K562 (cell line): ENCODE measurements around the gene SLC49A3. TPM values are rescaled to one million over a fixed set of nuclear protein-coding genes. Genes with fewer than 3 reads are reported as not detected.

Experiments used
- BRD4 ChIP-seq: fragments of 200-600 bp; sonication (generic); IDR thresholded peaks from 2 replicates; pipeline ENCODE4 v1.6.1; 2017; ENCODE audit warnings: inconsistent platforms
- CBX1 ChIP-seq: sonication (generic); IDR thresholded peaks from 2 replicates; pipeline ENCODE4 v1.6.1; 2016; ENCODE audit warnings: antibody characterized with exemption, low read depth, mild to moderate bottlenecking
- CHAMP1 ChIP-seq: fragments of 450-650 bp; IDR thresholded peaks from 2 replicates; pipeline ENCODE4 v1.6.1; 2016; ENCODE audit warnings: mild to moderate bottlenecking
- CXXC5 ChIP-seq: fragments of 250-450 bp; sonication (Bioruptor Pico); IDR thresholded peaks from 2 replicates; pipeline ENCODE4 v1.8.0; 2022; ENCODE audit warnings: inconsistent platforms, mild to moderate bottlenecking, moderate library complexity
- HEY1 ChIP-seq: fragments of 250-450 bp; sonication (Bioruptor Pico); IDR thresholded peaks from 2 replicates; pipeline ENCODE4 v1.5.0; 2020; ENCODE audit warnings: mild to moderate bottlenecking, moderate library complexity, borderline replicate concordance
- HSF4 ChIP-seq: fragments of 250-450 bp; sonication (Bioruptor Pico); IDR thresholded peaks from 2 replicates; pipeline ENCODE4 v2.1.2; 2022; ENCODE audit warnings: mild to moderate bottlenecking, moderate library complexity, borderline replicate concordance
- IRF2 ChIP-seq: sonication (generic); formaldehyde crosslinking; IDR thresholded peaks from 2 replicates; pipeline ENCODE4 v1.8.1; 2022; ENCODE audit warnings: mild to moderate bottlenecking, missing genetic modification reagents
- NR2C1 ChIP-seq, 2 experiments: fragments of 450-650 bp; IDR thresholded peaks; 2 replicates each; pipeline ENCODE4 v1.6.1; 2017; ENCODE audit warnings: mild to moderate bottlenecking in 2 of 2, antibody characterized with exemption in 1 of 2, inconsistent platforms in 1 of 2, missing compliant biosample characterization in 1 of 2, missing genetic modification characterization in 1 of 2
- POLR2AphosphoS2 ChIP-seq: IDR thresholded peaks from 2 replicates; pipeline ENCODE4 v1.6.1; 2012; ENCODE audit warnings: low read length, improper control_type of control experiment
- RBM39 ChIP-seq: fragments of 200-400 bp; formaldehyde crosslinking; optimal IDR thresholded peaks from 2 replicates; pipeline ENCODE3; 2018; ENCODE audit warnings: low read depth, low read length
- SAFB ChIP-seq: fragments of 200-400 bp; formaldehyde crosslinking; IDR thresholded peaks from 2 replicates; pipeline ENCODE4 v1.6.1; 2017; ENCODE audit warnings: low read depth, low read length, borderline replicate concordance
- ZBTB33 ChIP-seq: sonication (generic); formaldehyde crosslinking; IDR thresholded peaks from 2 replicates; pipeline ENCODE4 v1.8.1; 2023; ENCODE audit warnings: mild to moderate bottlenecking, missing genetic modification reagents
- ZBTB40 ChIP-seq, 2 experiments: fragments of 450-650 bp in 1 of 2; sonication (generic) in 1 of 2; formaldehyde crosslinking in 1 of 2; IDR thresholded peaks; 2 replicates each; pipeline versions ENCODE4 v1.7.1 to v1.9.0; 2016 to 2022; ENCODE audit warnings: inconsistent platforms in 1 of 2, mild to moderate bottlenecking in 1 of 2, missing genetic modification reagents in 1 of 2
- ZNF140 ChIP-seq: fragments of 250-450 bp; sonication (Bioruptor Pico); IDR thresholded peaks from 2 replicates; pipeline ENCODE4 v1.8.0; 2021; ENCODE audit warnings: moderate library complexity, mild to moderate bottlenecking, inconsistent platforms
- ZNF274 ChIP-seq: IDR thresholded peaks from 2 replicates; pipeline ENCODE4 v1.6.1; 2011; ENCODE audit warnings: low read depth, mild to moderate bottlenecking, low read length, moderate library complexity, borderline replicate concordance
- polyA plus RNA-seq, 8 experiments: library from polyadenylated mRNA; depleted of rRNA in 4 of 8; stranded (reverse) in 5 of 8; unstranded in 3 of 8; fragments of >200 nt; fragmentation: Nextera tagmentation in 2 of 8; fragmentation: Illumina TruSeq in 1 of 8; extraction: Ambion mirVana in 2 of 8; extraction: Trizol in 1 of 8; gene quantifications; 2 replicates each; pipeline versions ENCODE4 v1.2.1 to v1.2.3, GENCODE V29; 2011 to 2014; ENCODE audit warnings: inconsistent platforms in 1 of 8, missing spikeins in 1 of 8
- total RNA-seq, 7 experiments: library from RNA; depleted of rRNA in 6 of 7; stranded (reverse); fragments of >200 nt in 6 of 7; fragmentation: Illumina TruSeq in 2 of 7; extraction: Trizol in 2 of 7; gene quantifications; 2 replicates each; pipeline versions ENCODE4 v1.2.1 to v1.2.3, GENCODE V29; 2011 to 2021; ENCODE audit warnings: low replicate concordance in 1 of 7

SLC49A3 gene
- total and polyA plus RNA-seq, 9 of the 15 experiments (the other 6 are each of a cell fraction or from before 2014, with no cell fraction given): 0.24 to 0.41 TPM; not detected in 7

GRCh38 chr4:646460-646859 lies 42.5 kb downstream of the SLC49A3 start (continued):
- TF ChIP-seq IRF2 (CRISPR knock-in tag) (no peak), NR2C1 (IDR thresholded peaks at IDR 0.05) (no peak), NR2C1 (tag; IDR thresholded peaks at IDR 0.05) (no peak), CBX1 (0 out of 2 replicates have a peak, but pooled peaks have one; percentile 44), ZNF274 (no peak), RBM39 (no peak), ZBTB40 (IDR thresholded peaks at IDR 0.05) (peak; percentile 63; the same call in 1 of the 2 replicates), ZBTB40 (CRISPR knock-in tag; IDR thresholded peaks at IDR 0.05) (no peak), CHAMP1 (0 out of 2 replicates have a peak, but pooled peaks have one; percentile 37), HEY1 (CRISPR knock-in tag) (no peak), HSF4 (CRISPR knock-in tag) (no peak), CXXC5 (CRISPR knock-in tag) (0 out of 2 replicates have a peak, but pooled peaks have one; percentile 27), SAFB (no peak), ZBTB33 (CRISPR knock-in tag) (0 out of 2 replicates have a peak, but pooled peaks have one; percentile 23), POLR2AphosphoS2 (no peak), ZNF140 (CRISPR knock-in tag) (no peak), BRD4 (no peak)
